HepG2 (cell line): Measurements from ENCODE around the gene ZNF74. TPM values are rescaled to one million over a fixed set of nuclear protein-coding genes. Genes with fewer than 3 reads are reported as not detected.

ENCODE experiments used
- ATAC-seq: fragments of 200-7000 bp; cut with Tn5 transposase; 3 replicates; pipeline ENCODE4 v1.9.1; 2020; ENCODE audit warnings: mild to moderate bottlenecking, moderate library complexity
- BruUV-seq: library from RNA; stranded (reverse); fragments of 400-500 nt; replicated peaks from 2 replicates; lab custom pipeline; 2021; lab: Mats Ljungman, UMichigan
- CTCF ChIA-PET: fragments of 300-600 bp; formaldehyde crosslinking; extraction: SDS; loops from one replicate; lab custom pipeline; 2021; ENCODE audit warnings: low total read pairs, inconsistent platforms, low intra/inter-chr PET ratio; lab: Yijun Ruan, JAX
- POLR2A ChIA-PET: fragments of 350-600 bp; sonication (Branson Sonifier 250); formaldehyde crosslinking; loops from one replicate; lab custom pipeline; 2020; ENCODE audit warnings: antibody characterized with exemption, inconsistent platforms; lab: Yijun Ruan, JAX
- DNase-seq: peaks from one replicate; pipeline ENCODE4 v3.0.0-alpha.2; 2015; ENCODE audit warnings: low spot score
- FAIRE-seq: peaks from 3 replicates; lab custom pipeline; 2011; peaks lifted over from hg19 to GRCh38; lab: Jason Lieb, UNC
- H2AFZ ChIP-seq: one replicate; pipeline ENCODE4 v1.6.1; 2011; ENCODE audit warnings: low read length, inconsistent platforms
- H3K27ac ChIP-seq: fragments of 300-600 bp; 3 replicates; pipeline ENCODE4 v1.8.0; 2011; ENCODE audit warnings: mixed run types, mild to moderate bottlenecking, mixed read lengths, low read length, inconsistent platforms; ENCODE audit not compliant: insufficient read depth; ENCODE audit errors: extremely low read length
- H3K27me3 ChIP-seq, 2 experiments: fragments of 200-600 bp in 1 of 2; 2 replicates in 1 of 2; 3 replicates in 1 of 2; pipeline versions ENCODE4 v1.6.0 to v1.8.0; 2011; ENCODE audit warnings: low read length in 2 of 2, mild to moderate bottlenecking in 2 of 2, moderate library complexity in 2 of 2, inconsistent platforms in 1 of 2; ENCODE audit not compliant: insufficient read depth in 2 of 2, control insufficient read depth in 1 of 2
- H3K36me3 ChIP-seq, 2 experiments: fragments of 200-600 bp in 1 of 2; replicated peaks in 1 of 2; 2 replicates in 1 of 2; 3 replicates in 1 of 2; pipeline versions ENCODE4 v1.5.1 to v1.8.0; 2011; ENCODE audit warnings: low read length in 2 of 2, inconsistent platforms in 1 of 2; ENCODE audit not compliant: insufficient read depth in 2 of 2, control insufficient read depth in 1 of 2
- H3K4me1 ChIP-seq: 2 replicates; pipeline ENCODE4 v1.5.1; 2012; ENCODE audit warnings: low read length, inconsistent platforms; ENCODE audit not compliant: insufficient read depth
- H3K4me2 ChIP-seq: 2 replicates; pipeline ENCODE4 v1.6.0; 2011; ENCODE audit warnings: low read depth, low read length, inconsistent platforms
- H3K4me3 ChIP-seq, 3 experiments: fragments of 200-600 bp in 1 of 3; sonication (generic), shearing (Covaris generic) in 1 of 3; replicated peaks in 1 of 3; 2 replicates each; pipeline ENCODE4 v1.5.1; 2011 to 2016; ENCODE audit warnings: low read length in 3 of 3, inconsistent platforms in 2 of 3, low read depth in 2 of 3, mild to moderate bottlenecking in 2 of 3, control low read depth in 1 of 3, mixed read lengths in 1 of 3; ENCODE audit not compliant: insufficient read depth in 1 of 3
- H3K79me2 ChIP-seq: one replicate; pipeline ENCODE4 v1.6.1; 2011; ENCODE audit warnings: low read length, inconsistent platforms; ENCODE audit not compliant: insufficient read depth
- H3K9ac ChIP-seq: 2 replicates; pipeline ENCODE4 v1.6.0; 2011; ENCODE audit warnings: mild to moderate bottlenecking, low read depth, low read length, inconsistent platforms; ENCODE audit not compliant: insufficient read depth
- H3K9me3 ChIP-seq: 2 replicates; pipeline ENCODE4 v1.5.1; 2012; ENCODE audit warnings: mild to moderate bottlenecking, low read length
- H4K20me1 ChIP-seq: 2 replicates; pipeline ENCODE4 v1.6.0; 2011; ENCODE audit warnings: inconsistent platforms, mild to moderate bottlenecking, low read length, moderate library complexity; ENCODE audit not compliant: insufficient read depth
- CBX2 ChIP-seq, 2 experiments: fragments of 200-600 bp in 1 of 2; sonication (generic); formaldehyde crosslinking in 1 of 2; IDR thresholded peaks; 2 replicates each; pipeline versions ENCODE4 v1.7.0 to v1.8.1; 2018 to 2022; ENCODE audit warnings: low read depth in 2 of 2, low read length in 1 of 2, mild to moderate bottlenecking in 1 of 2, missing genetic modification reagents in 1 of 2
- HNRNPL ChIP-seq: fragments of 200-400 bp; formaldehyde crosslinking; IDR thresholded peaks from 2 replicates; pipeline ENCODE4 v1.6.1; 2017; ENCODE audit warnings: mild to moderate bottlenecking, low read depth, low read length
- MTA1 ChIP-seq: sonication (generic); formaldehyde crosslinking; IDR thresholded peaks from 2 replicates; pipeline ENCODE4 v1.4.0; 2020; ENCODE audit warnings: missing genetic modification reagents, mild to moderate bottlenecking, borderline replicate concordance
- NFE2L1 ChIP-seq: sonication (generic); formaldehyde crosslinking; IDR thresholded peaks from 2 replicates; pipeline ENCODE4 v1.4.0; 2020; ENCODE audit warnings: missing genetic modification reagents, mild to moderate bottlenecking, borderline replicate concordance
- SMAD9 ChIP-seq: sonication (generic); formaldehyde crosslinking; IDR thresholded peaks from 2 replicates; pipeline ENCODE4 v1.5.1; 2020; ENCODE audit warnings: mild to moderate bottlenecking, missing genetic modification reagents
- SOX13 ChIP-seq, 3 experiments: fragments of 450-650 bp in 1 of 3; sonication (generic) in 1 of 3; formaldehyde crosslinking in 1 of 3; IDR thresholded peaks in 2 of 3; conservative IDR thresholded peaks in 1 of 3; 2 replicates each; pipeline versions ENCODE4 v1.5.0 to v1.6.1; 2016 to 2020; ENCODE audit warnings: antibody characterized with exemption in 1 of 3, mild to moderate bottlenecking in 1 of 3, missing compliant biosample characterization in 1 of 3, missing genetic modification reagents in 1 of 3, moderate library complexity in 1 of 3
- TEAD3 ChIP-seq: optimal IDR thresholded peaks from 2 replicates; pipeline ENCODE3; 2016; ENCODE audit warnings: borderline replicate concordance
- YEATS2 ChIP-seq: sonication (generic); formaldehyde crosslinking; IDR thresholded peaks from 2 replicates; pipeline ENCODE4 v1.4.0; 2020; ENCODE audit warnings: missing genetic modification reagents, borderline replicate concordance
- ZNF567 ChIP-seq: sonication (generic); formaldehyde crosslinking; IDR thresholded peaks from 2 replicates; pipeline ENCODE4 v1.8.1; 2023; ENCODE audit warnings: mild to moderate bottlenecking, missing genetic modification reagents, borderline replicate concordance
- ZNF703 ChIP-seq: sonication (generic); formaldehyde crosslinking; IDR thresholded peaks from 2 replicates; pipeline ENCODE4 v1.5.1; 2020; ENCODE audit warnings: missing genetic modification reagents, mild to moderate bottlenecking, moderate library complexity, borderline replicate concordance
- ZNF780A ChIP-seq: sonication (generic); formaldehyde crosslinking; IDR thresholded peaks from 2 replicates; pipeline ENCODE4 v1.8.0; 2022; ENCODE audit warnings: mild to moderate bottlenecking, missing genetic modification reagents, moderate library complexity
- WGBS: methylation state at CpG from one replicate; pipeline ENCODE4 v1.1.6; 2017; ENCODE audit warnings: low lambda C conversion rate; 5-methylcytosine and 5-hydroxymethylcytosine counted together
- in situ Hi-C: cut with HindIII; loops from 2 replicates; pipeline ENCODE4 v1.10.0; 2017; ENCODE audit warnings: low pct_unique_long_range_greater_than_20kb; ENCODE audit not compliant: extremely low pct_ligation_motif_present
- intact Hi-C: fragments of 100-400 bp; cut with micrococcal nuclease; formaldehyde crosslinking; loops from one replicate; pipeline ENCODE4 v1.10.0; 2022; ENCODE audit not compliant: unreplicated experiment
- polyA plus RNA-seq, 8 experiments: library from polyadenylated mRNA; depleted of rRNA in 3 of 8; stranded (reverse) in 7 of 8; unstranded in 1 of 8; fragments of >200 nt; fragmentation: Illumina TruSeq in 4 of 8; extraction: Trizol in 4 of 8; gene quantifications; 2 replicates each; pipeline versions ENCODE4 v1.2.1 to v1.2.3, GENCODE V29; 2011 to 2016; ENCODE audit warnings: low read depth in 4 of 8, missing spikeins in 1 of 8, mixed read lengths in 1 of 8; ENCODE audit not compliant: insufficient read depth in 1 of 8
- total RNA-seq, 5 experiments: library from RNA; depleted of rRNA; stranded (reverse); fragments of >200 nt; fragmentation: Illumina TruSeq; extraction: Trizol; gene quantifications; 2 replicates each; pipeline ENCODE4 v1.2.3, GENCODE V29; 2016; ENCODE audit warnings: low read depth in 1 of 5
- TF ChIP-seq, protein P1 (sequence below): sonication (generic); formaldehyde crosslinking; IDR thresholded peaks from 2 replicates; pipeline ENCODE4 v1.4.0; 2020; ENCODE audit warnings: mild to moderate bottlenecking, low read depth, missing genetic modification reagents

Gene ZNF74
- total and polyA plus RNA-seq, 2 of the 13 experiments (the other 11 are each of a cell fraction or from before 2014, with no cell fraction given) = 6.3 to 9.1 TPM

DNA sequence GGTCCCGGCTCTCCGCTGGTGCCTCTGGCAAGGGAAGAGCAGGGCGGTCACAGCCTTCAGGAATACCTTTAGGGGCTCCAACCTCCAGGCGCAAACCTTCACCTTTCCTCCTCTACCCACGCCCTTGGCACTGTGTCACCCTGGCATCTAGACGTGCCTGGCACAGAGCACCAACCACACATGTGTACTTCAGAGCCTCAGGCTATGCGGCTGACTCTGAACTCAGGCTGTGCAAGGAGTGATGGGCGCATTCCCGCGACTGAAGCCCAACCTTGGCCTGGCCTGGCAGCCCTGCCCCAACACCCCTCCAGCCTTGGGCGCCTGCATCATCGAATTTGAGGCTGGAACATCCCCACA, 32.3 kb downstream of the ZNF74 start:
- POLR2A ChIA-PET = no interaction called here
- H3K9me3 ChIP-seq = no peaks in the 10 kb centered on the region
- no peaks in the 10 kb centered on the region for H4K20me1 ChIP-seq
- intact Hi-C loops = loop anchor here (10.0 kb wide), 1 partner anchor 69 kb away; the partner anchor contains the start of gene KLHL22
- no peak overlapping the region for H3K9ac ChIP-seq
- no peak for TF ChIP-seq SMAD9 (CRISPR knock-in tag)
- peak; percentile 77 for TF ChIP-seq HNRNPL
- peaks cover 24% of the 10 kb centered on the region for H3K4me1 ChIP-seq
- FAIRE-seq = no peak
- H3K4me3 ChIP-seq = no peak overlapping the region
- no peaks in the 10 kb centered on the region for H3K27me3 ChIP-seq
- ATAC-seq = no peak
- no peak overlapping the region for H2AFZ ChIP-seq
- CTCF ChIA-PET = no interaction called here
- in situ Hi-C loops = no loop called here
- H3K36me3 ChIP-seq = peaks cover 9 to 13% of the 10 kb centered on the region in 2 experiments; a peak in 4 of 5 replicates
- no peak for DNase-seq
- H3K79me2 ChIP-seq = no peaks in the 10 kb centered on the region
- H3K4me2 ChIP-seq = no peak overlapping the region
- H3K27ac ChIP-seq = no peak overlapping the region
- no TSS peak for BruUV-seq
- WGBS = 87% methylated on average over 4 of the region's 12 CpGs

- intact Hi-C loops (loop anchor here (10.0 kb wide), 1 partner anchor 67 kb away; the partner anchor contains the start of gene KLHL22), in situ Hi-C loops (no loop called here)
- H3K4me2 ChIP-seq = no peak overlapping the region
- H3K27ac ChIP-seq = no peak overlapping the region
- TF ChIP-seq, protein P1, sequence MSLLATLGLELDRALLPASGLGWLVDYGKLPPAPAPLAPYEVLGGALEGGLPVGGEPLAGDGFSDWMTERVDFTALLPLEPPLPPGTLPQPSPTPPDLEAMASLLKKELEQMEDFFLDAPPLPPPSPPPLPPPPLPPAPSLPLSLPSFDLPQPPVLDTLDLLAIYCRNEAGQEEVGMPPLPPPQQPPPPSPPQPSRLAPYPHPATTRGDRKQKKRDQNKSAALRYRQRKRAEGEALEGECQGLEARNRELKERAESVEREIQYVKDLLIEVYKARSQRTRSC (CRISPR knock-in tag) = no peak
- TF ChIP-seq TEAD3 (CRISPR knock-in tag) (no peak), SOX13 (IDR thresholded peaks at IDR 0.05) (no peak), SOX13 (CRISPR knock-in tag; conservative IDR thresholded peaks at IDR 0.05 in 1 of 2, IDR thresholded peaks at IDR 0.05 in 1 of 2) (no peak), CBX2 (IDR thresholded peaks at IDR 0.05; ENCODE audit: low read depth, low read length) (no peak), CBX2 (CRISPR knock-in tag; IDR thresholded peaks at IDR 0.05; ENCODE audit: low read depth) (no peak), MTA1 (no peak), ZNF703 (CRISPR knock-in tag) (no peak), ZNF780A (CRISPR knock-in tag) (no peak), NFE2L1 (CRISPR knock-in tag) (no peak), YEATS2 (CRISPR knock-in tag) (no peak), ZNF567 (CRISPR knock-in tag) (no peak)
- ChIA-PET POLR2A (no interaction called here), CTCF (no interaction called here)
- DNase-seq (no peak), ATAC-seq (no peak), FAIRE-seq (no peak)
- BruUV-seq = no TSS peak
- no peaks in the 10 kb centered on the region for H3K27me3 ChIP-seq
- no peaks in the 10 kb centered on the region for H4K20me1 ChIP-seq
- no peak overlapping the region for H3K9ac ChIP-seq
- no peak overlapping the region for H3K4me3 ChIP-seq
- WGBS = 95% methylated on average over 8 of the region's 8 CpGs
- no peak overlapping the region for H2AFZ ChIP-seq
- H3K36me3 ChIP-seq = peaks cover 9 to 13% of the 10 kb centered on the region in 2 experiments; a peak in 4 of 5 replicates
- peaks cover 16% of the 10 kb centered on the region for H3K4me1 ChIP-seq
- H3K79me2 ChIP-seq = no peaks in the 10 kb centered on the region
- H3K9me3 ChIP-seq = no peaks in the 10 kb centered on the region
Observed at GRCh38 chr22:20427104-20427944, 33.4 kb downstream of the ZNF74 start.
